HTERT RPE-1 (cell line): ENCODE results near the gene PDE1C.

Experiments used
- in situ Hi-C: fragments of 300-500 bp; cut with MboI; formaldehyde crosslinking; loops from 4 replicates; pipeline ENCODE4 v1.14.3; 2020; ENCODE audit warnings: low sequenced_read_pairs

PDE1C gene

GRCh38 chr7:31724696-31725095 lies 345.5 kb downstream of the PDE1C start:
- in situ Hi-C loops = no loop called here

GRCh38 chr7:31720366-31720765 lies 349.8 kb downstream of the PDE1C start:
- in situ Hi-C loops = no loop called here

GRCh38 chr7:31716355-31716754 lies 353.9 kb downstream of the PDE1C start:
- in situ Hi-C loops = no loop called here

- in situ Hi-C loops = no loop called here
Measured at GRCh38 chr7:31710171-31710570, 360.0 kb downstream of the PDE1C start.

- in situ Hi-C loops = no loop called here
Measured at GRCh38 chr7:31707089-31707488, 363.1 kb downstream of the PDE1C start.

GRCh38 chr7:31705377-31705776 lies 364.8 kb downstream of the PDE1C start:
- in situ Hi-C loops = no loop called here

GRCh38 chr7:31702354-31702753 lies 367.9 kb downstream of the PDE1C start:
- in situ Hi-C loops = no loop called here
